Measurements from ENCODE around the gene IL36B. TPM values are rescaled to one million over a fixed set of nuclear protein-coding genes. Genes with fewer than 3 reads are reported as not detected.

IL36B gene
- total RNA-seq, 1 donor from 2014 or later, result not detected

GRCh38 chr2:113038291-113038690 lies 14.4 kb downstream of the IL36B start:
- Histone ChIP-seq H3K36me3 (ENCODE audit: control insufficient read depth in 3 of 3, insufficient read depth in 3 of 3, low read length in 3 of 3) (no peaks in the 10 kb centered on the region), H3K27me3 (ENCODE audit: control insufficient read depth in 3 of 3, insufficient read depth in 3 of 3, low read length in 3 of 3) (no peaks in the 10 kb centered on the region), H3K27ac (ENCODE audit: low read depth, low read length) (no peak overlapping the region)

GRCh38 chr2:113036763-113037162 lies 15.9 kb downstream of the IL36B start:
- no peaks in the 10 kb centered on the region for H3K27me3 ChIP-seq (ENCODE audit: control insufficient read depth in 3 of 3, insufficient read depth in 3 of 3, low read length in 3 of 3)
- no peak overlapping the region for H3K9ac ChIP-seq (ENCODE audit: low read depth in 1 of 3, low read length in 3 of 3)
- H3K9me3 ChIP-seq (ENCODE audit: control insufficient read depth in 3 of 3, low read length in 3 of 3), result no peaks in the 10 kb centered on the region
- H3K4me1 ChIP-seq (ENCODE audit: control insufficient read depth in 3 of 3, insufficient read depth in 3 of 3, low read length in 3 of 3), result no peaks in the 10 kb centered on the region
- H3K27ac ChIP-seq (ENCODE audit: low read depth, low read length), result no peak overlapping the region
- no peak overlapping the region for H3K4me3 ChIP-seq (ENCODE audit: low read length in 3 of 3)
- no peaks in the 10 kb centered on the region for H3K36me3 ChIP-seq (ENCODE audit: control insufficient read depth in 3 of 3, insufficient read depth in 3 of 3, low read length in 3 of 3)

More at GRCh38 chr2:113038291-113038690, 14.4 kb downstream of the IL36B start:
- H3K4me3 ChIP-seq (ENCODE audit: low read length in 3 of 3), result no peak overlapping the region
- H3K9me3 ChIP-seq (ENCODE audit: control insufficient read depth in 3 of 3, low read length in 3 of 3), result no peaks in the 10 kb centered on the region
- H3K9ac ChIP-seq (ENCODE audit: low read depth in 1 of 3, low read length in 3 of 3), result no peak overlapping the region
- H3K4me1 ChIP-seq (ENCODE audit: control insufficient read depth in 3 of 3, insufficient read depth in 3 of 3, low read length in 3 of 3), result no peaks in the 10 kb centered on the region

- Histone ChIP-seq H3K36me3 (ENCODE audit: control insufficient read depth in 3 of 3, insufficient read depth in 3 of 3, low read length in 3 of 3) (no peaks in the 10 kb centered on the region), H3K9me3 (ENCODE audit: control insufficient read depth in 3 of 3, low read length in 3 of 3) (no peaks in the 10 kb centered on the region)
Measured at GRCh38 chr2:113034016-113034415, 18.7 kb downstream of the IL36B start.

GRCh38 chr2:113032737-113033136 lies 19.9 kb downstream of the IL36B start:
- no peaks in the 10 kb centered on the region for H3K36me3 ChIP-seq (ENCODE audit: control insufficient read depth in 3 of 3, insufficient read depth in 3 of 3, low read length in 3 of 3)
- no peaks in the 10 kb centered on the region for H3K4me1 ChIP-seq (ENCODE audit: control insufficient read depth in 3 of 3, insufficient read depth in 3 of 3, low read length in 3 of 3)
- H3K27ac ChIP-seq (ENCODE audit: low read depth, low read length), result no peak overlapping the region
- peaks cover 0 to 5% (median 0%) of the 10 kb centered on the region in 3 donors for H3K27me3 ChIP-seq (ENCODE audit: control insufficient read depth in 3 of 3, insufficient read depth in 3 of 3, low read length in 3 of 3)
- H3K9ac ChIP-seq (ENCODE audit: low read depth in 1 of 3, low read length in 3 of 3), result no peak overlapping the region
- no peaks in the 10 kb centered on the region for H3K9me3 ChIP-seq (ENCODE audit: control insufficient read depth in 3 of 3, low read length in 3 of 3)
- H3K4me3 ChIP-seq (ENCODE audit: low read length in 3 of 3), result no peak overlapping the region

More at GRCh38 chr2:113034016-113034415, 18.7 kb downstream of the IL36B start:
- Histone ChIP-seq H3K27me3 (ENCODE audit: control insufficient read depth in 3 of 3, insufficient read depth in 3 of 3, low read length in 3 of 3) (peaks cover 0 to 4% (median 0%) of the 10 kb centered on the region in 3 donors), H3K27ac (ENCODE audit: low read depth, low read length) (no peak overlapping the region), H3K4me3 (ENCODE audit: low read length in 3 of 3) (no peak overlapping the region), H3K9ac (ENCODE audit: low read depth in 1 of 3, low read length in 3 of 3) (no peak overlapping the region), H3K4me1 (ENCODE audit: control insufficient read depth in 3 of 3, insufficient read depth in 3 of 3, low read length in 3 of 3) (no peaks in the 10 kb centered on the region)

GRCh38 chr2:113028112-113028511 lies 24.6 kb downstream of the IL36B start:
- H3K4me3 ChIP-seq (ENCODE audit: low read length in 3 of 3), result no peak overlapping the region
- no peaks in the 10 kb centered on the region for H3K4me1 ChIP-seq (ENCODE audit: control insufficient read depth in 3 of 3, insufficient read depth in 3 of 3, low read length in 3 of 3)
- peaks cover 0 to 5% (median 0%) of the 10 kb centered on the region in 3 donors for H3K27me3 ChIP-seq (ENCODE audit: control insufficient read depth in 3 of 3, insufficient read depth in 3 of 3, low read length in 3 of 3)

GRCh38 chr2:113027691-113028090 lies 25.0 kb downstream of the IL36B start:
- Histone ChIP-seq H3K36me3 (ENCODE audit: control insufficient read depth in 3 of 3, insufficient read depth in 3 of 3, low read length in 3 of 3) (no peaks in the 10 kb centered on the region), H3K4me3 (ENCODE audit: low read length in 3 of 3) (no peak overlapping the region), H3K4me1 (ENCODE audit: control insufficient read depth in 3 of 3, insufficient read depth in 3 of 3, low read length in 3 of 3) (no peaks in the 10 kb centered on the region), H3K27ac (ENCODE audit: low read depth, low read length) (no peak overlapping the region), H3K9me3 (ENCODE audit: control insufficient read depth in 3 of 3, low read length in 3 of 3) (no peaks in the 10 kb centered on the region), H3K9ac (ENCODE audit: low read depth in 1 of 3, low read length in 3 of 3) (no peak overlapping the region), H3K27me3 (ENCODE audit: control insufficient read depth in 3 of 3, insufficient read depth in 3 of 3, low read length in 3 of 3) (peaks cover 0 to 5% (median 0%) of the 10 kb centered on the region in 3 donors)

More at GRCh38 chr2:113028112-113028511, 24.6 kb downstream of the IL36B start:
- Histone ChIP-seq H3K9me3 (ENCODE audit: control insufficient read depth in 3 of 3, low read length in 3 of 3) (no peaks in the 10 kb centered on the region), H3K9ac (ENCODE audit: low read depth in 1 of 3, low read length in 3 of 3) (no peak overlapping the region), H3K36me3 (ENCODE audit: control insufficient read depth in 3 of 3, insufficient read depth in 3 of 3, low read length in 3 of 3) (no peaks in the 10 kb centered on the region), H3K27ac (ENCODE audit: low read depth, low read length) (no peak overlapping the region)

- Histone ChIP-seq H3K4me1 (ENCODE audit: control insufficient read depth in 3 of 3, insufficient read depth in 3 of 3, low read length in 3 of 3) (no peaks in the 10 kb centered on the region), H3K27me3 (ENCODE audit: control insufficient read depth in 3 of 3, insufficient read depth in 3 of 3, low read length in 3 of 3) (peaks cover 0 to 5% (median 0%) of the 10 kb centered on the region in 3 donors), H3K9ac (ENCODE audit: low read depth in 1 of 3, low read length in 3 of 3) (no peak overlapping the region), H3K36me3 (ENCODE audit: control insufficient read depth in 3 of 3, insufficient read depth in 3 of 3, low read length in 3 of 3) (no peaks in the 10 kb centered on the region), H3K4me3 (ENCODE audit: low read length in 3 of 3) (no peak overlapping the region), H3K27ac (ENCODE audit: low read depth, low read length) (no peak overlapping the region), H3K9me3 (ENCODE audit: control insufficient read depth in 3 of 3, low read length in 3 of 3) (no peaks in the 10 kb centered on the region)
Measured at GRCh38 chr2:113025737-113026136, 26.9 kb downstream of the IL36B start.

- Histone ChIP-seq H3K9me3 (ENCODE audit: control insufficient read depth in 3 of 3, low read length in 3 of 3) (no peaks in the 10 kb centered on the region), H3K4me3 (ENCODE audit: low read length in 3 of 3) (no peak overlapping the region), H3K4me1 (ENCODE audit: control insufficient read depth in 3 of 3, insufficient read depth in 3 of 3, low read length in 3 of 3) (no peaks in the 10 kb centered on the region), H3K27me3 (ENCODE audit: control insufficient read depth in 3 of 3, insufficient read depth in 3 of 3, low read length in 3 of 3) (peaks cover 0 to 5% (median 0%) of the 10 kb centered on the region in 3 donors), H3K36me3 (ENCODE audit: control insufficient read depth in 3 of 3, insufficient read depth in 3 of 3, low read length in 3 of 3) (no peaks in the 10 kb centered on the region), H3K9ac (ENCODE audit: low read depth in 1 of 3, low read length in 3 of 3) (no peak overlapping the region), H3K27ac (ENCODE audit: low read depth, low read length) (no peak overlapping the region)
Measured at GRCh38 chr2:113024764-113025163, 27.9 kb downstream of the IL36B start.

- no peaks in the 10 kb centered on the region for H3K27me3 ChIP-seq (ENCODE audit: control insufficient read depth in 3 of 3, insufficient read depth in 3 of 3, low read length in 3 of 3)
- H3K36me3 ChIP-seq (ENCODE audit: control insufficient read depth in 3 of 3, insufficient read depth in 3 of 3, low read length in 3 of 3), result no peaks in the 10 kb centered on the region
- no peaks in the 10 kb centered on the region for H3K9me3 ChIP-seq (ENCODE audit: control insufficient read depth in 3 of 3, low read length in 3 of 3)
- no peak overlapping the region for H3K27ac ChIP-seq (ENCODE audit: low read depth, low read length)
- no peak overlapping the region for H3K4me3 ChIP-seq (ENCODE audit: low read length in 3 of 3)
- H3K9ac ChIP-seq (ENCODE audit: low read depth in 1 of 3, low read length in 3 of 3), result no peak overlapping the region
- H3K4me1 ChIP-seq (ENCODE audit: control insufficient read depth in 3 of 3, insufficient read depth in 3 of 3, low read length in 3 of 3), result no peaks in the 10 kb centered on the region
Measured at GRCh38 chr2:113021312-113021711, 31.4 kb downstream of the IL36B start.

GRCh38 chr2:113018509-113018908 lies 34.2 kb downstream of the IL36B start:
- no peak overlapping the region for H3K9ac ChIP-seq (ENCODE audit: low read depth in 1 of 3, low read length in 3 of 3)
- H3K36me3 ChIP-seq (ENCODE audit: control insufficient read depth in 3 of 3, insufficient read depth in 3 of 3, low read length in 3 of 3), result no peaks in the 10 kb centered on the region
- H3K4me3 ChIP-seq (ENCODE audit: low read length in 3 of 3), result no peak overlapping the region
- no peaks in the 10 kb centered on the region for H3K4me1 ChIP-seq (ENCODE audit: control insufficient read depth in 3 of 3, insufficient read depth in 3 of 3, low read length in 3 of 3)
- H3K9me3 ChIP-seq (ENCODE audit: control insufficient read depth in 3 of 3, low read length in 3 of 3), result no peaks in the 10 kb centered on the region
- no peaks in the 10 kb centered on the region for H3K27me3 ChIP-seq (ENCODE audit: control insufficient read depth in 3 of 3, insufficient read depth in 3 of 3, low read length in 3 of 3)
- no peak overlapping the region for H3K27ac ChIP-seq (ENCODE audit: low read depth, low read length)
